SK-N-SH treated with all-trans-retinoic acid at 6 μM for 48 hours (cell line): ENCODE measurements around the gene DNAH9.

Experiments
- ARNTL ChIP-seq: fragments of 450-650 bp; formaldehyde crosslinking; IDR thresholded peaks from 2 replicates; pipeline ENCODE4 v1.5.0; 2020; ENCODE audit warnings: low read depth, mild to moderate bottlenecking, moderate library complexity, borderline replicate concordance
- BACH2 ChIP-seq: fragments of 250-450 bp; sonication (Bioruptor Pico); IDR thresholded peaks from 2 replicates; pipeline ENCODE4 v1.9.0; 2021; ENCODE audit warnings: mild to moderate bottlenecking, borderline replicate concordance
- CSDC2 ChIP-seq: fragments of 250-450 bp; sonication (Bioruptor Pico); IDR thresholded peaks from 2 replicates; pipeline ENCODE4 v1.5.0; 2020; ENCODE audit warnings: mild to moderate bottlenecking, moderate library complexity
- GLIS3 ChIP-seq: fragments of 250-450 bp; sonication (Bioruptor Pico); IDR thresholded peaks from 2 replicates; pipeline ENCODE4 v1.5.0; 2020; ENCODE audit warnings: mild to moderate bottlenecking, moderate library complexity
- ISL1 ChIP-seq: fragments of 250-450 bp; sonication (Bioruptor Pico); IDR thresholded peaks from 2 replicates; pipeline ENCODE4 v2.1.2; 2022; ENCODE audit warnings: mild to moderate bottlenecking, moderate library complexity
- OSR1 ChIP-seq: fragments of 250-450 bp; sonication (Bioruptor Pico); IDR thresholded peaks from 2 replicates; pipeline ENCODE4 v1.8.0; 2022; ENCODE audit warnings: moderate library complexity, mild to moderate bottlenecking, inconsistent platforms
- ZC3H10 ChIP-seq: fragments of 250-450 bp; sonication (Bioruptor Pico); IDR thresholded peaks from 2 replicates; pipeline ENCODE4 v1.5.1; 2021; ENCODE audit warnings: mild to moderate bottlenecking, moderate library complexity
- ZFP3 ChIP-seq: fragments of 250-450 bp; sonication (Bioruptor Pico); IDR thresholded peaks from 2 replicates; pipeline ENCODE4 v1.5.0; 2020; ENCODE audit warnings: mild to moderate bottlenecking, moderate library complexity
- ZNF70 ChIP-seq: fragments of 450-650 bp; formaldehyde crosslinking; IDR thresholded peaks from 2 replicates; pipeline ENCODE4 v1.5.0; 2020; ENCODE audit warnings: mild to moderate bottlenecking, moderate library complexity
- TF ChIP-seq, protein P1 (sequence below): fragments of 250-450 bp; sonication (Bioruptor Pico); IDR thresholded peaks from 2 replicates; pipeline ENCODE4 v1.5.0; 2020; ENCODE audit warnings: mild to moderate bottlenecking, moderate library complexity
- TF ChIP-seq, protein P2 (sequence below): fragments of 250-450 bp; sonication (Bioruptor Pico); IDR thresholded peaks from 2 replicates; pipeline ENCODE4 v1.8.0; 2020; ENCODE audit warnings: mild to moderate bottlenecking, moderate library complexity, borderline replicate concordance

DNA sequence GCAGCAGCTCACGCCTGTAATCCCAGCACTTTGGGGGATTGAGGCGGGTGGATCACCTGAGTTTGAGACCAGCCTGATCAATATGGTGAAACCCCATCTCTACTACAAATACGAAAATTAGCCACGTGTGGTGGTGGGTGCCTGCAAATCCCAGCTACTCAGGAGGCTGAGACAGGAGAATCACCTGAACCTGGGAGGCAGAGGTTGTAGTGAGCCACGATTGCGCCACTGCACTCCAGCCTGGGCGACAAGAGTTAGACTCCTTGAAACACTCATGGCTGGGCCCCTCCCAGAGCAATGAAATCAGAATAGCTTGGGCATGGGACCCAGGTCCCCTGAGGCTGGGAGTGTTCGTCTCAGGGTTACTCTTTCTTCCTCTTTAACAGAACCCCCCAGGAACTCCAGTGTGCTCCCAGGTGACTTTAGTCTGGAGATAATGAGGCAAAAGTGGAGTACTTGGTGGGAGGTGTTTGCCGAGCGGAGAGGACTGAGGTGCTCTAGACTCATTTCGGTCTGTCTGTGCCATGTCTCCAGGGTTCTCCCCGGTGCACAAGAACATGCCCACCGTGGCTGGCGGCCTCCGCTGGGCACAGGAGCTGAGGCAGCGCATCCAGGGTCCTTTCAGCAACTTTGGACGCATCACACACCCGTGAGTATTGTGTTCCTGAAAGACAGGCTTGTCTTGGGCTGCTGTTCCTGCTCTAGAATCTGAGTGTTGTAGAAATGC is 41.6 kb downstream of the DNAH9 start:
- TF ChIP-seq, protein P1, sequence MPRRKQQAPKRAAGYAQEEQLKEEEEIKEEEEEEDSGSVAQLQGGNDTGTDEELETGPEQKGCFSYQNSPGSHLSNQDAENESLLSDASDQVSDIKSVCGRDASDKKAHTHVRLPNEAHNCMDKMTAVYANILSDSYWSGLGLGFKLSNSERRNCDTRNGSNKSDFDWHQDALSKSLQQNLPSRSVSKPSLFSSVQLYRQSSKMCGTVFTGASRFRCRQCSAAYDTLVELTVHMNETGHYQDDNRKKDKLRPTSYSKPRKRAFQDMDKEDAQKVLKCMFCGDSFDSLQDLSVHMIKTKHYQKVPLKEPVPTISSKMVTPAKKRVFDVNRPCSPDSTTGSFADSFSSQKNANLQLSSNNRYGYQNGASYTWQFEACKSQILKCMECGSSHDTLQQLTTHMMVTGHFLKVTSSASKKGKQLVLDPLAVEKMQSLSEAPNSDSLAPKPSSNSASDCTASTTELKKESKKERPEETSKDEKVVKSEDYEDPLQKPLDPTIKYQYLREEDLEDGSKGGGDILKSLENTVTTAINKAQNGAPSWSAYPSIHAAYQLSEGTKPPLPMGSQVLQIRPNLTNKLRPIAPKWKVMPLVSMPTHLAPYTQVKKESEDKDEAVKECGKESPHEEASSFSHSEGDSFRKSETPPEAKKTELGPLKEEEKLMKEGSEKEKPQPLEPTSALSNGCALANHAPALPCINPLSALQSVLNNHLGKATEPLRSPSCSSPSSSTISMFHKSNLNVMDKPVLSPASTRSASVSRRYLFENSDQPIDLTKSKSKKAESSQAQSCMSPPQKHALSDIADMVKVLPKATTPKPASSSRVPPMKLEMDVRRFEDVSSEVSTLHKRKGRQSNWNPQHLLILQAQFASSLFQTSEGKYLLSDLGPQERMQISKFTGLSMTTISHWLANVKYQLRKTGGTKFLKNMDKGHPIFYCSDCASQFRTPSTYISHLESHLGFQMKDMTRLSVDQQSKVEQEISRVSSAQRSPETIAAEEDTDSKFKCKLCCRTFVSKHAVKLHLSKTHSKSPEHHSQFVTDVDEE (CRISPR knock-in tag): no peak
- TF ChIP-seq BACH2 (CRISPR knock-in tag): no peak
- no peak for TF ChIP-seq ZFP3 (CRISPR knock-in tag)
- TF ChIP-seq, protein P2, sequence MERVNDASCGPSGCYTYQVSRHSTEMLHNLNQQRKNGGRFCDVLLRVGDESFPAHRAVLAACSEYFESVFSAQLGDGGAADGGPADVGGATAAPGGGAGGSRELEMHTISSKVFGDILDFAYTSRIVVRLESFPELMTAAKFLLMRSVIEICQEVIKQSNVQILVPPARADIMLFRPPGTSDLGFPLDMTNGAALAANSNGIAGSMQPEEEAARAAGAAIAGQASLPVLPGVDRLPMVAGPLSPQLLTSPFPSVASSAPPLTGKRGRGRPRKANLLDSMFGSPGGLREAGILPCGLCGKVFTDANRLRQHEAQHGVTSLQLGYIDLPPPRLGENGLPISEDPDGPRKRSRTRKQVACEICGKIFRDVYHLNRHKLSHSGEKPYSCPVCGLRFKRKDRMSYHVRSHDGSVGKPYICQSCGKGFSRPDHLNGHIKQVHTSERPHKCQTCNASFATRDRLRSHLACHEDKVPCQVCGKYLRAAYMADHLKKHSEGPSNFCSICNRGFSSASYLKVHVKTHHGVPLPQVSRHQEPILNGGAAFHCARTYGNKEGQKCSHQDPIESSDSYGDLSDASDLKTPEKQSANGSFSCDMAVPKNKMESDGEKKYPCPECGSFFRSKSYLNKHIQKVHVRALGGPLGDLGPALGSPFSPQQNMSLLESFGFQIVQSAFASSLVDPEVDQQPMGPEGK (CRISPR knock-in tag): no peak
- TF ChIP-seq ARNTL: no peak
- no peak for TF ChIP-seq ISL1 (CRISPR knock-in tag)
- no peak for TF ChIP-seq CSDC2
- no peak for TF ChIP-seq OSR1 (CRISPR knock-in tag)
- TF ChIP-seq ZNF70 (CRISPR knock-in tag): no peak
- no peak for TF ChIP-seq GLIS3 (CRISPR knock-in tag)
- TF ChIP-seq ZC3H10 (CRISPR knock-in tag): no peak
